Non-pigmented ciliary epithelial cell (primary cell): ENCODE measurements around the gene IQGAP2.
"Not testable (repeated sequence)": the region's sequence is repeated elsewhere in the genome, so short reads cannot be mapped to it uniquely, and the experiment has no call there.

Experiments used
- DNase-seq: peaks from one replicate; pipeline ENCODE4 v3.0.0-alpha.2; 2010; ENCODE audit warnings: low read depth

IQGAP2 gene

DNA sequence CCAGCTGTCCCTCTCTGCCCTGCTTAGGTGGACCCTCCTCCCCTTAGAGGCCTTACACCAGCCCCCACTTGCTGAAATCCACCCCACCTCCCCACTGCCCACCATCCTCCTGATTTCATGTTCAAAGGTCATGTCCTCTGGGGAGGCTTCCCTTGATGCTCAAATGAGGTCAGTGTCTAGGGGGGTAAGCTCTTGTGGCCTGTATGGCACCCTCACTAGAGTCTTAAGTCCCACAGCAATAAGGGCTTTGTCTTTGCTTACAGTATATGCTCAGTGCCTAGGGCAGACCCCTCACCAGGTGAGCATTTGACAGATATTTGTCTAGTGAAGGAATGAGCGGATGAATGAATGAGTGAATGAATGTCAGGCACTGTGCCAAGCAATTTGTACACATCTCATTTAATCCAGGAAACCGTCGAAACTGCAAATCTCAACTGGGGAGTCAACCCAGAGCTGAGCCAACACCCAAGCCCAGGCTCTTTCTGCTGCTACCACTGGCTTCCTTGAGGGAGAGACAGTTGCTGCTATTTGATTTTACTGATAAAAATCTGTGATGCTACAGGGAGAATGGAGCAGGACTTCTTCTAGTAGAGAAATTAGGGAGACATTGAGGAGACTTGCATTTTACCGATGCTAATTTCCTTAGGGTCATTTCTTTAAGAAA lies 101.9 kb downstream of the IQGAP2 start:
- DNase-seq = no peak

DNA sequence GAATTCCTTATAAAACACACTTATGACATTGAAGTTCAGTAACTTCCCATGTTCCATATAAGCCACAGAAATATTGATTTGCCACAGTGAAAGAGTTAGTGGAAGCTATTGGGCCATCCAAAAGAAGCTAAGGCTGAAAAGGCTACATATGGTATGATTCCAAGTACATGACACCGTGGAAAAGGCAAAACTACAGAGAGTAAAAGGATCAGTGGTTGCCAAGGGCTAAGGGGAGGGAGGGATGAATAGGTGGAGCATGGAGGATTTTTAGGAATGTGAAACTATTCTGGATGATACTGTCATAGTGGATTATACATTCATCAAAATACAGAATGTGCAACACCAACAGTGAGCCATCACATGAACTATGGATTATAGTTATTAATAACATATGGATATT lies 110.4 kb downstream of the IQGAP2 start:
- DNase-seq = no peak

- DNase-seq = no peak
These were observed 111.2 kb downstream of the IQGAP2 start for GRCh38 chr5:76514292-76514691.

DNA sequence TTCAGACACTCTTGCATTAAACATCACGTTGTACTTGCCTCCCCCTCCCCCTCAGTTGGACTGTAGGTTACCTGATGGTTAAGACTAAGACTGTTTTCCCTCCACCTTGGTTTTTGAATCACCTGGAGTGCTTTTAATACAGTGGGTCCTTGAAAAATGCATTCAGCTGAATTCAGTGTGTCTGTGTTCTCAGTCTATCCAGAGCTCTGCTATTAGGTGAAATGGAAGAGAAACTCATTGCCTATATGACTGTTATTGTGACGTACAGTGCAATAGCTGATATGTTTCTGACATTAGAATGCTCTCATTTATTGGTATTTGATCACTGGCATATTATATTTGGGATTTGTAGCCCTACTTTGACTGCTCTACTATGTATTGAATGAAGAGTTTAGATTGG lies 111.6 kb downstream of the IQGAP2 start:
- no peak for DNase-seq

- DNase-seq = no peak
These were observed 114.2 kb downstream of the IQGAP2 start for GRCh38 chr5:76517334-76517733.

- DNase-seq = not testable (repeated sequence)
These were observed 115.2 kb downstream of the IQGAP2 start for GRCh38 chr5:76518246-76518645.

DNA sequence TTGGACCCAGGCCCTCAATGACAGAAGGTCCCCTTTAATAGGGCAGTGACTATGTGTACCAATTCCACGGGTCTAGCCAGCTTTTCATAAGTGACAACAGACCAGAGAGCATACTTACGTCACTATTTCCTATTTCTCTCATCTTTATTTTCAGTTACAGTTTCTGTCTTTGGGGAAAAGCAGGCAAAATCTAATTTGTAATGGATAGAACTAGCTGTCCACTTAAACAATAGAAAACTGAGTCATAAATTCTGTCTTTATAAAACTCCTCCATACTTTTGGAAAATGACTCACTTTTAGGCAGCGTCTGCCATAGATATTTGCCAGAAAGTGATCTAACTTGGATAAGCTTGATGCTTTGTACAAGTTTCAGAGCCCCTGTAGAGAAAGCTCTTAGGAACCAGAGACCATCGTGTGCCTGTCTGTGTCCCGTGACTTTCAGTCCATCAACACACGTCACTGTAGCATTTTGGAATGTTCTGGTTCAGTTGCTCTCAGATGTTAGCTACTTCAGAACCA lies 118.2 kb downstream of the IQGAP2 start:
- DNase-seq = peak; percentile 26

GRCh38 chr5:76522103-76522935 lies 119.2 kb downstream of the IQGAP2 start:
- DNase-seq = no peak

GRCh38 chr5:76524101-76524835 lies 121.2 kb downstream of the IQGAP2 start:
- DNase-seq = no peak

DNA sequence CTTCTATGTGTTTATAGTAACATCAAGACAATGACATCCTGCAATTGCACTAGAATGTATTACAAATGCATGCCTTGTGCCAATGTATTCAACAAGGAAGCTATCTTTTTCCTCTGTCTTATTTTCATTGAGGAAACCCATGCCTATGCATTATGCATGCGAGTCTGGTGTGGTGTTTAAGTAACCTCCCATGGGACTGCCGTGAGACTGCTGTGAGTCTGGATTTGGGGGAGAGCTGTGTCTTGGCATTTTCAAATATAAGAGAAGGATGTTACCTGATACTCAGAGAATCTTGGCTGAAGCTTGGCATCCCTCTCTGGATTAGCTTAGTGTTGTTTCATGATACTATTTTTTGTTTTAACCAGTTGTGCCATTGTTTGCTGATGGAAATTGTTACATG lies 121.8 kb downstream of the IQGAP2 start:
- no peak for DNase-seq

DNA sequence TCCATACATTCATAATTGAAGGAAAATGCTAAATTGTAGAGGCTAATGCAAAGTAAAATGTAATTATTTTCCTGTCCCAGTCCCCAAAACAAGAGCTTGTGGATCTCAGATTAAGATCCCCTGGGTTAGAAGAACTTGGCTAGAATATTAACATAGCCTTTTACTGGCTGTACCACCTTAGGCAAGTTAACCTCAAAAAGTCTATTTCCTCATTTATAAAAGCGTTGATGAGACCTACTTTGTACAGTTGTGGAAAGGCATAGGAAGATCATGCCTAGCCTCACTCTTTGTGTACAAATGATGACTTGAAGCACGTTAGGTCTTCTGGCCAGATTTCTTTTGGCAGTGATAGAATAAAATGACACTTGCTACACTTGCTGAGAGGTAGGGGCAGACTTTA lies 122.9 kb downstream of the IQGAP2 start:
- no peak for DNase-seq

DNA sequence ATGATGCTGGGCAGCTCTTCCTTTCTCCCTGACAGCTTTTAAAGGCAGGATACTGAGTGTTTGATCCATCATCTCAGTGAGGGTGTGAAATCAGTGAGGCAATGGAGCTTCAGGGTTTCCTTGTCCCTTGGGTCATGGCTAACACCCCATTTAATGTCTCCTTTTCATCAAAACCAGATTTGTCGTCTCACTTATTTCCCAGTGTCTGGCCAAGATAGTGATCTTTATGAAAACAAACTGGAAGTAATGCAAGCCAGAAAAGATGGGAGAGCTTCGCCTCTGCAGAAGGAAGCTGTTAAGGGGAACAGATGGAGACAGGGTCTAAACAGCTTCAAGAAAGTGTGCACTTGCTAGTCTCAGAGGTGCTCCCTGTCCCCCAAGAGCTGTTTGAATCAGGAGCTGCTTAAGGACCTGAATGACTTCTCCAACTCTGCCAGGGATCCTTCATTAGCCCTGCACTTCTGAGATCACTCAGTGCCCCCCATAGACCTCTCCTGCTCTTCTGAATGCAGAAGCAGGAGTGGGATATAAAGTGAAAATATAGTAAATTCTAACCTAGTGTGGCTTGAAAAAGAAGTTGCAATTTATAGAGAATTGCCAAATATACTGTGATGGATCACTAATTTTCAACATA lies 124.0 kb downstream of the IQGAP2 start:
- no peak for DNase-seq

GRCh38 chr5:76527685-76528161 lies 124.6 kb downstream of the IQGAP2 start:
- DNase-seq = peak; percentile 30

- no peak for DNase-seq
These were observed 125.7 kb downstream of the IQGAP2 start for GRCh38 chr5:76528547-76529331.

DNA sequence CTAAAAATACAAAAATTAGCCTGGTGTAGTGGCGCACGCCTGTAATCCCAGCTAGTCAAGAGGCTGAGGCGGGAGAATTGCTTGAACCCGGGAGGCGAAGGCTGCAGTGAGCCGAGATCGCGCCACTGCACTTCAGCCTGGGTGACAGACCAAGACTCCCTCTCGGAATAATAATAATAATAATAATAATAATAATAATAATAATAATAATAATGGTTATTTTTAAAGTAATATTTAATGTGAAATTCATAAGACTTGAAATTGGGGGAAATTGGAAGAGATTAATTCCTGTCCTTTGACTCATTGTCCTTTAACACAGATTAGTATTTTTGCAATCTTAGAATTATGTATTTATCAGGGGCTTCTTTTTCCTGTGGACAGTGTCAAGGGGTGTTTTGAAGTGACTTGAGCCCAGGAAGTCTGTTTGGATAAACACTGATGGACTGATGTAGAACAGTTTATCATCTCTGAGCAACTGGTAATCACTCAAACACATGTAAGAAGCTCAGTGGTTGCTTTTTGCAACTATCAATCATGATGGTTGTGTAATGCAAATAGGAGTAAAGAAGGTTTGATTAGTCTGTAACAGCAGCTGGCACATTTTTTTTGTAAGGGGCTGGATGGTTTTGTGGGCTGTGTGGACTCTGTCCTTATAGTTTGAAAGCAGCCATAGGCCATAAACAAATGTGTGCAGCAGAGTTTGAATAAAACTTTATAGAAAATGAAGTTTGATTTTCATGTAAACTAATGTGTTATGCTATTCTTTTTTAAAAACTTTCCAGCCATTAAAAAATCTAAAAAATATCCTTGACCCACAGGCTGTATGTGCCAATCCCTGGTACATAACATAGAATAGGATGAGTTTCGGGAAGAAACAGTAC lies 126.6 kb downstream of the IQGAP2 start:
- no peak for DNase-seq

DNA sequence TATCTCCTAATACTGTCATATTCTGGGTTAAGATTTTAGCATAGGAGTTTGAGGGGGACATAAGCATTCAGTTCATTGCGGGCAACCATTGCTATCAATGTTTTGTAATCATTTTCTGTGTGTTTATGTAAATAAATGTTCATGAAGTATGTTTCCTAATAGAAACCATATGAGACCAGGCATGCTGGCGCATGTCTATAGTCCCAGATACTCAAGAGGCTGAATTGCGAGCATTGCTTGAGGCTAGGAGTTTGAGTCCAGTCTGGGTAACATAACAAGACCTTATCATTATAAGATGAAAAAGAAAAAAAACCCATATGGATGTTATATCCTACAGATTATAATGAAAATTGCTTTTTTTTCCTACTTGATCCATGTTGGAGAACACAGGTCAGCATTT lies 129.0 kb downstream of the IQGAP2 start:
- DNase-seq = no peak

- no peak for DNase-seq
These were observed 129.9 kb downstream of the IQGAP2 start for GRCh38 chr5:76532973-76533372.

DNA sequence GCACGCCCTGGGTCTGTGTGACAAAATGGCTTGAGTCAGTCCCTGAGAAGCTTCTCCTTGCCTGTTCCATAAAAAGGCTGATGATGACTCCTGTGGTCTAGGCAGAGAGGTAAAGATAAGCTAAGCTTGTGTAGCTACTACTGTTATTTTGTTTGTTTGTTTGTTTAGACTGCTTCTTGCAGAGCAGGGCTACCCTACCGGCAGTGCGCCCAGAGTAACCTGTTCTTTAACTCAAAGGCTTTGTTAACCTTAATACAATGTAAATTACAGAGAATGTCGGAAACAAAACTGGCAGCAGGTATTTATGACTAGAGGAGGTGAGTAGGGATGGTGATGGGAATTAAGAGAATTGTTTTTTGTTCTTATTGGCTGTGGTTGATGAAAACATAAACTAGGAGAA lies 132.5 kb downstream of the IQGAP2 start:
- no peak for DNase-seq

DNA sequence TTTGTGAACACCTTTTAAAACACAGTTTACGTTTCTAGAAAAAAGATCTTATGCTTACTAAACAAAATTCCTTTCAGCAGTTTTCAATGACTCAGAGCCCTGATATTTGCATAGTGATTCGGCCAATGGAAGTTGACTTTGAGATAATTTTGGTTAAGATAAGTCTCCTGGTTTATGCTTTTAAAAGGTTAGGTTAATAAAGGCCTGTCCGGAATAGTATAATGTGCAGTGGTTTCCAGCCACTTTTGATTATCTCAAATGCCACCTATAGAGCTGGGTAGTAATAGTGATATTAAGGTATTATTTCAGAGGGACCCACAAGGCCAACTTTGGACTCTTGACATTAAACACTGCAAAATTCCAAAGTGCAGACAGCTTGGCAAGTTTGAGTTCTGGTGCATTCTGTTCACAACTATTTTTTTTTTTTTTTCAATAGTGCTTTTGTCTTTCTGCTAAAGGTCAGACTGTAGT lies 134.0 kb downstream of the IQGAP2 start:
- DNase-seq = peak; percentile 6

GRCh38 chr5:76542241-76542640 lies 139.2 kb downstream of the IQGAP2 start:
- no peak for DNase-seq
